ENCODE data around the gene UCP3.

Gene UCP3

DNA sequence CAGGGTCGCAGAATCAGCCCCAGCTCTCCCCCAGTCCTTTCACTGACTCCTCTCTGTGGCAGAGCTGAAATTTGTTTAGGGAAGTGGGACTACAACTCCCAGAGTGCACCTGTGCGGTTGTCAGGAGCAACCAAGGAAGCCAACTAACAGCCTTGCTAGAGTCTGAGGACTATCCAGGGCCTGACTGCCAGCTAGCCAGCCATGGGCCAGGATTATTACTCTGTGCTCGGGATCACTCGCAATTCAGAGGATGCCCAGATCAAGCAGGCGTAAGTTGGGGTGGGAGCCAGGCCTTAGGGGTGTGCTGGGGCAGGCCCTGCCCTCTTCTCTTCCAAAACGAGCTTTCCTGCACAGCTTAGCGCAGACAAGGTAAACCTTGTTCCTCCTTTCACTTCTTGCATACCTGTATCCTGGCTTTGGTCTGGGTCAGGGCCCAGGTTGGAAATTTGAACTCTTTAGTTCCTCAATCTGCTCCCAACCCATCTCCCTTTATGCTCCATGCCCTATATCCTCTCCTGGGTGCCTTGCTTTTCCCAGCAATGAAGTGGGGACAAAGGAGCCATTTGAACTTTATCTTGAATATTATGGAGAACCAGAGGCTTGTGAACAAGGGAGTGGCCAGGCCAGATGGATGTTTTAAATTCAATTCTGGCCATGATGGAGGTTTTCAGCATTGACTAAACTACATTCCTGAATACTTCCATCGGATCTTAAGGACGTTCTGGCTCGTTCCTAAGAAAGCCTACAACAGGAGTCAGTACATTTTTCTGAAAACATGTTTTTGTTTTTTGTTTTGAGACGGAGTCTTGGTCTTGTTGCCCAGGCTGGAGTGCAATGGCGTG, 57.8 kb downstream of the UCP3 start, which contains the start of gene DNAJB13:
DNAJB13 (plus strand) TSS at position 158 of the 842 bp plus-strand sequence; CDS start at position 202, 44 bp downstream.
- DNase-seq = peak; percentile 55

Measured in hematopoietic multipotent progenitor cell treated with erythropoietin and hydrocortisone succinate and interleukin-3 and kit ligand, for 8 days (in vitro differentiated cells).